ENCODE measurements around the gene ELP1.
"Not testable (repeated sequence)": the region's sequence is repeated elsewhere in the genome, so short reads cannot be mapped to it uniquely, and the experiment has no call there.

The ELP1 gene

DNA sequence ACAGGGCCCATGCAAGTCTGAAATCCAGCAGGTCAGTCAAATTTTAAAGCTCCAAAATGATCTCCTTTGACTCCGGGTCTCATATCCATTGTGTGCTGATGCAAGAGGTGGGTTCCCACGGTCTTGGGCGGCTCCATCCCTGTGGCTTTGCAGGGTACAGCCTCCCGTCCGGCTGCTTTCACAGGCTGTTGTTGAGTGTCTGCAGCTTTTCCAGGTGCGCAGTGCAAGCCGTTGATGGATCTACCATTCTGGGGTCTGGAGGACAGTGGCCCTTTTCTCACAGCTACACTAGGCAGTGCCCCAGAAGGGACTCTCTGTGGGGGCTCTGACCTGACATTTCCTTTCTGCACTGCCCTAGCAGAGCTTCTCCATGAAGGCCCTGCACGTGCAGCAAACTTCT is 85.6 kb downstream of the ELP1 start:
- not testable (repeated sequence) for DNase-seq

DNA sequence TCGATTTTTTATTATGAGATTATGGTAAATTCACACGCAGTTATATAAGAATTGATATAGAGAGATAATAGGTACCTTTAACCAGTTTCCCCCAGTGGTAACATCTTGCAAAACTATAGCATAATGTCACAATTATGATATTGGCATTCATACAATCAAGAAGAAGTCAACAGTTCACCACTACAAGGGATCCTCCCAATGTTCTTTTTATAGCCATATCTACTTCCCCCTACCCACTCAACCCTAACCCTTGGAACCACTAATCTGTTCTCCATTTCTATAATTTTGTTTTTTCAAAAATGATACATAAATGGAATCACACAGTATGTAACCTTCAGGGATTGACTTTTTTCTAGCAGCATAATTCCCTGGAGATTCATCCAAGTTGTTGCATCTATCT is 88.0 kb downstream of the ELP1 start:
- no peak for DNase-seq

DNA sequence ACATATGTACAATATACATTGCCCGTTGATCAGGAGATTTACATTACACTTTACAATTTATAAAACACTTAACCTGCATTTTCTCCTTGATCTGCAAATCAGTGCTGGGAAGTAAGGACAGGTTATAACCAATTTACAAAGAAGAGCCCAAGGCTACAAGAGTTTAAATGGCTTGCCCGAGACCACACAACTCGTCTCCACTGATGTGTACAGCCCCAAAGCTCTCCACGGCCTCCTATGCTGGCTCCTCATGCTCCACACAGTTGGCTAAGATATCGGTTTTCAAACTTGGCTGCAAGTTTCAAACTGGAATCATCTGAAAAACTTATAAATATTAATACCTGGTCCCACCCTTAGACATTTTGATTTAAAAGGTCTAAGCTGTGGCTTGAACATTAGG is 88.4 kb downstream of the ELP1 start:
- DNase-seq, result no peak

DNA sequence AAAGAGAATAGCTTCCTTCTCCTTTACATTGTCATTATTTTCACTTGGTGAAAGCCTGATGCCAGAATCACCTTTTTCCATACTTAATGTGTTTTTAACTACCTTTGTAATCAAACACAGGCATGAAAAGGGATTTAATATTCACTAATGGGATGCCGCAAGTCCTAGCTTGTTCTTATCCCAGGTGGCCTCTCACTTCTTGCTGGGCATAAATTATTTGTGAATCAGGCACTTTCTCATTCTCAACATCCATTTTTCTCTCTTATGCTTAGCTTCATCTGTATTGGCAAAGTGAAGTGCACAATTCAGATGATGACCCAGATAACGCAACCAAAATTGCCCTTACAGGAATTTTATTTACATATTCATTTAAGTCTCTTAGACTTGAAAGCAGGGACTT is 89.1 kb downstream of the ELP1 start:
- DNase-seq, result peak; percentile 92

DNA sequence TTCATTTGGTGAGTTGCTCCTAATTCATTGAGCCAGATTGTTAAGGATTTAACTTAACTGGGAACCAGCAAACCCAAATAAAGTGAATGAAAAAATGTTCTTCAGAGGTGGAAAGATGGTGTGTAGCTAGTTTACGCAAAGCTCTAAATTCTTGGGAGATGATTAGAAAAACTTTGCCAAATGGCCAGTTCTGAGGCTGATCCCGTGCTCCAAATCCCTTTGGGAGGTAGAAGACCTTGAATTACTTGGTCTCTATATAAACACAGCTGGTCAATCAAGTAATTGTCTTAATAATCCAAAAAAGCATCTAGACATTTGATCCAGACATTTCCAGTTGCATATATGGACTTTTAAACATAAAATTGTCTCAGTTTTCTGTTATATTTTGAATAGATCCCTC is 89.5 kb downstream of the ELP1 start:
- peak; percentile 56 for DNase-seq

DNA sequence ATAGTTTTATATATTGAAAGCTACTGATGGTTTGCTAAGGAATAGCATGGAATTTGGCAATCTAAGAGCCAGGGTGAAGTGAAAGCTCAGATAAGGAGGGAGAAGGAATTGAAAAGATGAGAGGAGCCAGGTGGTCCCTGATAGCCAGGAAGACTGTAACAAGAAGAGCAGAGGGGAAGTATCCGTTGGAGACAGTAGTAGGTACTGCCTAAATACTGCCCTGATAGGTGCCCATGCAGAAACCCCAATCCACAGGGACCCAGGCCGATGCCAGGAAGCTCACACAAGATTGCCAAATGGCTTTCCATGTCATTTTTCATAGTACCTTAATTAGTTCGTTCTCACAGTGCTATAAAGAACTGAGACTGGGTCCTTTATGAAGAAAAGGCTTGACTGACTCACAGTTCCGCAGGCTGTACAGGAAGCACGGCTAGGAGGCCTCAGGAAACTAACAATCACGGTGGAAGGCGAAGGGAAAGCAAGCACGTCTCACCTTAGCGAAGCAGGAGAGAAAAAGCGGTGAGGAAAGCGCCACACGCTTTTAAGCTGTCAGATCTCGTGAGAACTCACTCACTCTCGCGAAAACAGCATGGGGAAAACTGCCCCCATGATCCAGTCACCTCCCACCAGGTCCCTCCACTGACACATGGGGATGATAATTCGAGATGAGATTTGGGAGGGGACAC is 91.2 kb downstream of the ELP1 start:
- no peak for DNase-seq

DNA sequence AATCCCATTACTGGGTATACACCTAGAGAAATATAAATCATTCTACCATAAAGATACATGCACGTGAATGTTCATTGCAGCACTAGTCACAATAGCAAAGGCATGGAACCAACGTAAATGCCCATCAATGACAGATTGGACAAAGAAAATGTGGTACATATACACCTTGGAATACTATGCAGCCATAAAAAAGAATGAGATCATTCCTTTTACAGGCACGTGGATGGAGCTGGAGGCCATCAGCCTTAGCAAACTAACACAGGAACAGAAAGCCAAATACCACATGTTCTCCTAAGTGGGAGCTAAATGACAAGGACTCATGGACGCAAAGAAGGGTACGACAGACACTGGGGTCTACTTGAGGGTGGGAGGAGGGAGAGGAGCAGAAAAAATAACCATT is 94.4 kb downstream of the ELP1 start:
- not testable (repeated sequence) for DNase-seq

DNA sequence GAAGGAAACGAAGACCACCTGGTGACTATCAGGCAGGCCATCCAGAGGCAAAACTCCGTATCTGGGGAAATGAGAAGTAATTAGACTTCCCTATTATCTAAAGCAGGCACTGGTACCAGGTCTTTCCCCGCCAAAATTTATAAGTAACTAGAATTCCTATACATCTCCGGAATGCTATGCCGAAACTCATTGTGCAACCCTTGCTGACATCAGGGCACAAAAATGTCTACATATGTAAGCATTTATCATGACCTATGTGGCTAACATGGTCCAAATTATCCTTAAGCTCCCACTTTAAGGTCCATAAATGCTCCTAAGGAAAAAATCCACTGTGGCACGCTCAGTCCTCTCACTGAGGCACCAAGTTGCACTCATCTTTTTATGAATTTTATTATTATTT is 95.9 kb downstream of the ELP1 start:
- DNase-seq, result no peak

DNA sequence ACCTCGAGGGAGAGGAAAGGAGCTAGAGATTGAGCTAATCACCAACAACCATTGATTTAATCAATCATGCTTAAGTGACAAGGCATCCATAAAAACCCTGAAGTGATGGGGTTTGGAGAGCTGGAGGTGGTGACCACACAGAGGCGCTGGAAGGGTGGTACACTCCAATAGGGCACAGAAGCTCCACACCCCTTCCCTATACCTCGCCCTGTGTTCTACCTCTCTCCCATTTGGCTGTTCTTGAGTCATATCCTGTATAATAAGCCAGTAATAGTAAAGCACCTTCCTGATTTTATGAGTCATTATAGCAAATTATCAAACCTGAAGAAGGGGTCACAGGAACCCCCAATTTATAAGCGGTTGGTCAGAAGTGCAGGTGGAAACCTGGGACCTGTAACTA is 96.4 kb downstream of the ELP1 start:
- DNase-seq, result no peak

DNA sequence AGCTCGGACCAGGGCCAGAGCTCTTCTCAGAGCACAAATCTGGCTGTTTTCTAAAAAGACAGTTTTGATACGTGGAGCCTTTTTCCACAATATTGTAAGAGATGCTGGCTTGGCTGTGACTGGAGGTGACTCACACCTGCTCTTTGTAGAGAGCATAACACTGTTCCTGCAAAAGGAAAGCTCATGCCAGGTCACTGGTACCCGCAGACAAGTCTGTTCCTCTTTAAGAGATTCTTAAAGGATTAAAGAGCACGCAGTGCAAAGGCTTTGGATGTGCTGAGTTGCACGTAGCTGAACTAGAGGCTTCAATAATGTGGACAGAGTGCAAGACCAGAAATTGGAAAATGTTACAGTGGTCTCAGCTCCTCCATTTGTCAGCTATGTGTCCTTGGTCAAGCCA is 97.1 kb downstream of the ELP1 start:
- no peak for DNase-seq

DNA sequence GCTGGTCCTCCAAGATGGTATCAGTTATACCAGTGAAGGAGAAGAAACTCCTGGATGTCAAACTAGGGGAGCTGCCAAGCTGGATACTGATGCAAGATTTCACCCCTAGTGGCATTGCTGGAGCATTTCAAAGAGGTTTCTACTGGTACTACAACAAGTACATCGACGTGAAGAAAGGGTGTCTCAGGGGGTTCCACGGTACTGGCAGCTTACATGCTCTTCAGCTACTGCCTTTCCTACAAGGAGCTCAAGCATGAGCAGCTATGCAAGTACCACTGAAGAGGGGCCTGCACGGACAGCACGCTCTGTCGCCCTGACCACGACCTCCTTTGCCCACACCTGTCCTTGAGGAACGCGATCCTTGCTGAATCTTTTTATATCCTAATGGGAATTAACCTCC is 97.6 kb downstream of the ELP1 start:
- no peak for DNase-seq

DNA sequence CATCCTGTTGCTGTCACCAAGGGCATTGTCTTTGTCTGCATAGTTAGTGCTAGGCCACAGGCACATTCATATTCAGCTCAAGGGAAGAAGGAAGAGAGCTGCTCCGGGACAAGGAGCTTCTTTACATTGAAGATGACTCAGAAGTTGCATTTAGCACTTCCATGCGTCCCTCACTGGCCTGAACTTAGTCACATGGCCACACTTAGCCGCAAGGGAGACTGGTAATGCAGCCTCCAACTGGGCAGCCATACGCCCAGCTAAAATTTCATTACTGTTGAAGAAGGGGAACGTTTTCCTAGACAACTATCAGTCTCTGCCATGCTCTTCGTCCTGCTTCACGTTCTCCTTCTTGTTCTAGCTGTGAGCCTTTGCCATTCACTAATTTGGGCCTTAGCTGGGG is 98.1 kb downstream of the ELP1 start:
- no peak for DNase-seq

DNA sequence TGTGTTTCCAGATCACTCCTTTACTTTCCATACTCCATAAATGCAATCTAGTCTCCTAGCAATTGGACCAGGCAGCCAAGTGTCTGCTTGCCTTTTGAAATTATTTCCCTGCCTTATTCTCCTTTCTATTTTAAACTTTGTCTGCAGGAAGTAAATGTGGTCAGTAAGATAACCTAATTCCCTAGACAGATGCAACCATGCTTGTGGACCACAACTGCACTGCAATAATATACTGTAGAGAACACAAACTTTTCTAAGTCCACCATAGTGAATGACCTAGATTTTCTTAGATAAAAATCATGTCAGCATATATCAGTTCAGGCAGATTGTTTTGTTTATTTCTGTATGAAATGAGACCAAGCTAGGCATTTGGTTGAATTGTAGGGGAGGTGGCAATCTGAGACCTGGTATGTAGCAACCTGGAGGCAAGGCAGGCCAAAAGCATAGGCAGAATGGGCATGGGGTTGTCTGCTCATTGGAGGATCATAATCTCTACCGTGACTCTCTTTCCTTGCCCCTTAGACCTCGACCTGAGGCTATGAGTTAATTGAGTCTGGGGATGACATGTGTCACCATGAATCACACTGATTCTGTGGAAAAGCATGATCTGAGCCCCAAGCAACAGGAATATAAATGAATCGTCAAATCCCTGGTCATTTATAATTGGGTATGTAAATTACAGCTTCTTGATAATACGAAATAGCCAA is 98.8 kb downstream of the ELP1 start:
- DNase-seq, result no peak

DNA sequence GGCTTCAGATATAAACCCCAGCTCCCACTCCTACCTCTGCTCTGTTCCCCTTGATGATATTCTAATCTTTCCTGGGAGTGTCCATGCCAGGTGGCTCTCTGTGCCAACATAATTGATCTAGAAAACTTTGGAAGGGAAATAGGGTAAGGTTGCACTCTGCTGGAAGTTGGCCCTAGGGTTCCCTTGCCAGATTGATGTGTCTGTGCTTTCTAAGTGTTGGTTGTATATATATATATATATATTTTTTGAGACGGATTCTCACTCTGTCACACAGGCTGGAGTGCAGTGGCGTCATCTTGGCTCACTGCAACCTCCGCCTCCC is 101.8 kb downstream of the ELP1 start:
- no peak for DNase-seq

DNA sequence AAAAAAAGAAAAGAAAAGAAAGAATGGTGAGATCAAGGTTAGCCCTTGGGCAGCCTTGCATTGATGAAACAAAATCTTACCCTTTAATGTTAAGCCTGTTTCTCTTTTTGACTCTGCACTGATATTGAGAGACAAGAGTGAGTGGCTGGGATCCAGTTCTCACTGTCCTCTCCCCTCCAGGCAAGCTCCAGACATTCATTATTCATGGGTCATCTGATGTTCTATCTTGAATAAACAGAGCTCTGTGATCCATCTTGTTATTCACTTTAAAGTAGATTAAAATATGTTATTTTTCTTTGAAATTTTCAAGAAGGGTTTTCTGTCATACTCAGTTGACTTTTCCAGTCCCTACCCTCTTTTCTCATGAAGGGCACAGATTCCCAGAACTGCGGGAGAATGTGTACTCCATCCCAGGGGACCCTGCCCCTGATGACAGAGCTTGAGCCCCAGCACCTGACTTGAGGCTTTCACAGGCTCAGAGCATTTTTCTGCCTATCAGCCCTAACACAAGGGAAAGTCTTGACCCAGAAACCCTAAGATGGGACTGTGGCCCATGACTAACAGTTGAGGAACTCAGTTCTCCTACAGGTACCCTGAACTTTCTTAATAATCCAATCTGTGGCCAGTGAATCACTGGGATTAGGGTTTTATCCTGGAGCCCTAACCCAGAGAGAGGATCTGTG is 102.3 kb downstream of the ELP1 start:
- no peak for DNase-seq

DNA sequence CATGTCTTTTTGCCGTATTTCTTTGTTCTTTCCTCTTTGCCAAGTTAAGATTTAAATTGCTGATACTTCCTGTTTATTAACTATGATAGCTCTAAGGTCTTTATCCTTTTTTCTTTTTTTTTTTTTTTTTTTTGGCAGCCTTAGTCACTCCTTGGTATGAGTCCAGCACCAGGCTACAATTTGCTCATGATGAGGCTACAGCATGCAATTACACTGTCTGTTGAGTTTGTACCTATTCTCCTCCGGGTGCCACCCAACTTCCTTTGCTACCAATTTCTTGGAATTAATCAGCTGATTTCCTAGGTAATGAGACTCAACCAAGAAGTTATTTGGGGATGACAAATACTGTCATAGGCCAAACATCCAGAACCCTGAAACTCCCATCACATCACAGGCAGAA is 103.7 kb downstream of the ELP1 start:
- no peak for DNase-seq

DNA sequence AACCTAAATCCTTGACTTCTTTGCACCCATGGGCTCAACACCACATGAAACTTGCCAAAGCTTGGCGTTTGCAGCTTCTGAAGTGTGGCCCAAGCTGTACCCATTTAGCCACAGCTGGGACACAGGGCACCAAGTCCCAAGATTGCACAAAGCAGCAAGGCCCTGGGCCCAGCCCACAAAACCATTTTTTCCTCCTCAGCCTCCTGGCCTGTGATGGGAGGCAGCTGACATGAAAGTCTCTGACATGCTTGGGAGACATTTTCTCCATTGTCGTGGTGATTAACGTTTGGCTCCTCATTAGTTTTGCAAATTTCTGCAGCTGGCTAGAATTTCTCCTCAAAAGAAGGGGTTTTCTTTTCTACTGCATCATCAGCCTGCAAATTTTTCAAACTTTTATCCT is 110.1 kb downstream of the ELP1 start:
- DNase-seq, result no peak

All from NCI-H1105 (cell line).